Prostate gland (tissue), 2 donors: ENCODE data around the gene TRAF7.

ENCODE experiments used
- CTCF ChIP-seq, 4 experiments: fragments of 200-600 bp in 2 of 4; fragments of 450-650 bp in 2 of 4; sonication (generic) in 2 of 4; IDR thresholded peaks; 1 replicate in 3 of 4; 2 replicates in 1 of 4; pipeline ENCODE4 v1.5.1; 2016 to 2019; ENCODE audit warnings: antibody characterized with exemption in 4 of 4, mild to moderate bottlenecking in 2 of 4, moderate library complexity in 2 of 4
- POLR2A ChIP-seq: fragments of 450-650 bp; IDR thresholded peaks from one replicate; pipeline ENCODE4 v1.6.1; 2016; ENCODE audit warnings: antibody characterized with exemption, mild to moderate bottlenecking
- POLR2AphosphoS5 ChIP-seq: sonication (generic); formaldehyde crosslinking; IDR thresholded peaks from one replicate; pipeline ENCODE4 v1.6.1; 2017; ENCODE audit warnings: antibody characterized with exemption

GRCh38 chr16:2183671-2184070 is 28.1 kb downstream of the TRAF7 start:
- TF ChIP-seq CTCF (IDR thresholded peaks at IDR 0.05) (no peak), POLR2A (no peak), POLR2AphosphoS5 (no peak)
